Measurements from ENCODE around the gene PCYT2. TPM values are rescaled to one million over a fixed set of nuclear protein-coding genes. Genes with fewer than 3 reads are reported as not detected.

Gene PCYT2
- total RNA-seq, 1 donor from 2014 or later: 88.5 TPM

GRCh38 chr17:81877569-81877968 is 33.6 kb downstream of the PCYT2 start:
- no peak for DNase-seq (ENCODE audit: low read depth)

- DNase-seq (ENCODE audit: low read depth): peak; percentile 92
Observed at GRCh38 chr17:81871387-81872230, 39.6 kb downstream of the PCYT2 start.

DNA sequence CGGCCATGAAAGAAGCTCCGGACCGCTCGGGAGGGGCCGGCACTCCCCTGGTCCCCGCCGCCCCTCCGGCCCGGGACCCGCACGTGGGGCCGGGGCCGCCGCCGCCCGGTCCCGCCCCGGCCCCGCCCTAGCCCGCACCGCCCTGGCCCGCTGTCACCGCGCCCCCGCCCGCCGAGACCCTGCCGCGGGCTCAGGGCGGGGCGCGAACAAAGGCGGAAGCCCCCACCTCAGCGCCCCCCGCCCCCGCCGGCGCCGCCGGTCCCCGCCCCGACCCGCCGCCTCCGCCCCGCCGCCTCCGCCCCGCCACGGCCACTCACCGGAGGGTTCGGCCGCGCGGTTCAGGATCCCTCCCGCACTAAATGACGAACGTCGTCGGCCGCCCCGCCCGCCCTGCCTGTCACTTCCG is 40.2 kb downstream of the PCYT2 start, which contains the start of gene ARHGDIA:
ARHGDIA (minus strand) TSS at position 357 of the 406 bp plus-strand sequence. CDS start 1,407 bp downstream, outside the sequence.
- no peak for DNase-seq (ENCODE audit: low read depth)

- DNase-seq (ENCODE audit: low read depth): peak; percentile 57
Observed at GRCh38 chr17:81870131-81870980, 40.8 kb downstream of the PCYT2 start.

DNA sequence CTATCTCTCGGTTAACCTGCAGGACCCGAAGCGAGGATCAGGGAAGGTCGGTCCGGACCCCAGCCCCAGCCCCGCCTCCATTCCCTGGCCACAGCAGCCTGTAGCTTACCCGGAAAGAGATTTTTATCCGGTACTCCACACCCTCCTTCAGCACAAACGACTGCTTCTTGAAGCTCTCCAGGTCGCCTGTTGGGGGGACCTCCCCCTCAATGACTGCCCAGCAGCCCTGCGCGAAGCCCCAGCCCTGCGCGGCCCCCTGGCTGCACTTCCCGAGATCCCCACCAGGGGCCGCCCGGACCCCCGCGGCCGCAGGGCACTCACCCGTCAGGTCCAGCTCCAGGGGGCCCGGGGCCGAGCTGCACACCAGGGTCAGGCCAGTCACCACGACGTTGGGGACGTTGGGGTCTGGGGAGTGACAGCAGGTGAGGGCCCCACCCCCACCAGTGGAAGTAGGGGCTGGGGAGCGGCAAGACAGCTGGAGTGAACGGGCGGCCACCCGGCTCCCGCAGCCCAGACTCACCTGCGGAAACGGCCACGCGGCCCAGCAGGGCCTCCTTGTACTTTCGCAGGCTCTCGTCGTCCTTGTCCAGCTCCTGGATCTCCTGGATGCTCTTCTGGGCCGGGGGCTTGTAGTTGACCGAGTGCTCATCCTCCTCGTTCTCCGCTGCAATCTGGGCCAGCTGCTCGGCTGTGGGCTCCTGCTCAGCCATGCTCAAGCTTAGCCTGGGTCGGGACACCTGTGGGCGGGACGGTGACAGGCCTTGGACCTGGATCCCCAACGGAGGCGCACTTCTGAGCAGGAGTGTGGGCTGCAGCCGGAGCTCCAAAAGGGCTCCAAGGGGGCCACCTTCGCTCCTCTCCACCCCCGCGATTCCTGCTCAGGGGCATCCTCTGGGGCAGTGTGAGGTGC is 41.7 kb downstream of the PCYT2 start:
- peak; percentile 49 for DNase-seq (ENCODE audit: low read depth)

- peak; percentile 82 for DNase-seq (ENCODE audit: low read depth)
Observed at GRCh38 chr17:81868674-81869220, 42.5 kb downstream of the PCYT2 start.

- no peak for DNase-seq (ENCODE audit: low read depth)
Observed at GRCh38 chr17:81867991-81868673, 43.1 kb downstream of the PCYT2 start.

- DNase-seq (ENCODE audit: low read depth): peak; percentile 66
Observed at GRCh38 chr17:81867170-81867990, 43.8 kb downstream of the PCYT2 start.

GRCh38 chr17:81866440-81867169 is 44.6 kb downstream of the PCYT2 start:
- peak; percentile 40 for DNase-seq (ENCODE audit: low read depth)

DNA sequence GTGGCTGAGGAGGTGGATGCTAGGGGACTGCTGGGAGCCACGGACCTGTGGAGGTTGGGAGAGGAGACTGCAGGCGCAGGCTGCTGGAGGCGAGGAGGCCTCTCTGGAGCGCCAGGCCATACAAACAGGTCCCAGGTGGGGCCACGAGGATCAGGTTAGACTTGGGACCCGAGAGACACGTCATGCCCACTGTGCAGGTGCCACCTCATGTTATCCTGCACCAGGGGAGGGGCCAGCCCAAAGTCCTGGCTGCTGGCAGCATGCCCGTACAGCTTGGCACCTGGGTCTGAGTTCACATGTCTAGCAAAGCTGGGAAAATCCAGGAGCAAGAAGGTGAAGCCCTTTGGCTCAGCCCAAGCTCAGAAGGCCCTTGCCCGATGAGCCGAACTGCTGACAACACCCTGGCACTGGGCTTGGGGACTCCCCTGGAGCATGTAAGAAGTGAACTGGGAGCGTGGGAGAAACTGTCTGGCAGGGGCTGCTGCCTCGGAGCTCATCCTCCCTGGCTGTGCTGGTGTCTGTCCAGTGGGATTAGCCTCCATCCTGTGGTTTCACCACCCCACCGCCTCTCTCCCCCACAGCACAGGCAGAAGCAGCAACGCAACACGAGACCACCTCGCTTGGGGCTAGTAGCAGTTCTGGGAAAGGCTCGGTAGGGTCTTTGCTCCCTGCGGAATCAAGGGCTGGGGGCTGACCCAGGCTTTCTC is 45.3 kb downstream of the PCYT2 start:
- no peak for DNase-seq (ENCODE audit: low read depth)

GRCh38 chr17:81865358-81865732 is 45.9 kb downstream of the PCYT2 start:
- no peak for DNase-seq (ENCODE audit: low read depth)

GRCh38 chr17:81863833-81864768 is 47.1 kb downstream of the PCYT2 start:
- no peak for DNase-seq (ENCODE audit: low read depth)

GRCh38 chr17:81863123-81863675 is 48.0 kb downstream of the PCYT2 start:
- no peak for DNase-seq (ENCODE audit: low read depth)

GRCh38 chr17:81860756-81861568 is 50.2 kb downstream of the PCYT2 start:
- DNase-seq (ENCODE audit: low read depth): peak; percentile 100
